Tibial nerve (tissue), 3 donors: ENCODE results near the gene NDUFV1.

Source experiments
- CTCF ChIP-seq, 5 experiments: fragments of 200-600 bp in 3 of 5; fragments of 450-650 bp in 2 of 5; sonication (generic) in 3 of 5; IDR thresholded peaks; one replicate each; pipeline ENCODE4 v1.5.1; 2016 to 2019; ENCODE audit warnings: antibody characterized with exemption in 5 of 5, mild to moderate bottlenecking in 3 of 5, moderate library complexity in 2 of 5
- POLR2A ChIP-seq, 2 donors: fragments of 450-650 bp; IDR thresholded peaks; one replicate each; pipeline ENCODE4 v1.6.1; 2017; ENCODE audit warnings: antibody characterized with exemption in 2 of 2, mild to moderate bottlenecking in 2 of 2, moderate library complexity in 2 of 2

- TF ChIP-seq CTCF (IDR thresholded peaks at IDR 0.05) (no peak), POLR2A (IDR thresholded peaks at IDR 0.05) (no peak)
Measured at GRCh38 chr11:67652965-67653845, 46.5 kb downstream of the NDUFV1 start.
